ENCODE data around the gene ENO1.
A peak's percentile ranks its signal among the peaks of the same experiment; 100 is the strongest.
"Not testable (repeated sequence)": the region's sequence is repeated elsewhere in the genome, so short reads cannot be mapped to it uniquely, and the experiment has no call there.

Gene ENO1

GRCh38 chr1:8908388-8909151 is 30.1 kb upstream of the ENO1 start:
- Mint-ChIP-seq H3K27me3 (no peaks in the 10 kb centered on the region), H3K9me3 (no peaks in the 10 kb centered on the region), H3K4me3 (no peak overlapping the region), H3K4me1 (peaks cover 6% of the 10 kb centered on the region), H3K36me3 (ENCODE audit: insufficient read depth) (peaks cover 2% of the 10 kb centered on the region), H3K27ac (ENCODE audit: low read depth) (no peak overlapping the region)
- DNase-seq (ENCODE audit: low spot score in 2 of 2): no peak
- no peak for ATAC-seq (replicated peaks; ENCODE audit: extremely low read depth, poor library complexity, severe bottlenecking)

GRCh38 chr1:8905582-8906191 is 27.2 kb upstream of the ENO1 start:
- Mint-ChIP-seq H3K36me3 (ENCODE audit: insufficient read depth) (no peaks in the 10 kb centered on the region), H3K9me3 (no peaks in the 10 kb centered on the region), H3K4me3 (no peak overlapping the region), H3K27ac (ENCODE audit: low read depth) (peak overlapping the region; percentile 75), H3K27me3 (no peaks in the 10 kb centered on the region), H3K4me1 (peaks cover 6% of the 10 kb centered on the region)
- ATAC-seq (replicated peaks; ENCODE audit: extremely low read depth, poor library complexity, severe bottlenecking) (no peak), DNase-seq (ENCODE audit: low spot score in 2 of 2) (no peak)

GRCh38 chr1:8903908-8904650 is 25.6 kb upstream of the ENO1 start:
- no peaks in the 10 kb centered on the region for H3K9me3 Mint-ChIP-seq
- H3K27me3 Mint-ChIP-seq: no peaks in the 10 kb centered on the region
- no peaks in the 10 kb centered on the region for H3K36me3 Mint-ChIP-seq (ENCODE audit: insufficient read depth)
- no peak overlapping the region for H3K27ac Mint-ChIP-seq (ENCODE audit: low read depth)
- peaks cover 5% of the 10 kb centered on the region for H3K4me1 Mint-ChIP-seq
- H3K4me3 Mint-ChIP-seq: no peak overlapping the region
- DNase-seq (ENCODE audit: low spot score in 2 of 2) (no peak), ATAC-seq (replicated peaks; ENCODE audit: extremely low read depth, poor library complexity, severe bottlenecking) (no peak)

- no peak overlapping the region for H3K27ac Mint-ChIP-seq (ENCODE audit: low read depth)
- no peaks in the 10 kb centered on the region for H3K27me3 Mint-ChIP-seq
- H3K4me1 Mint-ChIP-seq: peaks cover 5% of the 10 kb centered on the region
- H3K36me3 Mint-ChIP-seq (ENCODE audit: insufficient read depth): no peaks in the 10 kb centered on the region
- no peak overlapping the region for H3K4me3 Mint-ChIP-seq
- H3K9me3 Mint-ChIP-seq: no peaks in the 10 kb centered on the region
- ATAC-seq (replicated peaks; ENCODE audit: extremely low read depth, poor library complexity, severe bottlenecking) (no peak), DNase-seq (ENCODE audit: low spot score in 2 of 2) (no peak)
Measured at GRCh38 chr1:8903410-8903809, 24.9 kb upstream of the ENO1 start.

GRCh38 chr1:8902765-8903164 is 24.3 kb upstream of the ENO1 start:
- H3K4me1 Mint-ChIP-seq: peaks cover 5% of the 10 kb centered on the region
- no peaks in the 10 kb centered on the region for H3K9me3 Mint-ChIP-seq
- peaks cover 1% of the 10 kb centered on the region for H3K36me3 Mint-ChIP-seq (ENCODE audit: insufficient read depth)
- DNase-seq (ENCODE audit: low spot score in 2 of 2) (no peak), ATAC-seq (replicated peaks; ENCODE audit: extremely low read depth, poor library complexity, severe bottlenecking) (no peak)
- H3K27ac Mint-ChIP-seq (ENCODE audit: low read depth): no peak overlapping the region
- H3K4me3 Mint-ChIP-seq: no peak overlapping the region
- H3K27me3 Mint-ChIP-seq: no peaks in the 10 kb centered on the region

- not testable (repeated sequence) for DNase-seq (ENCODE audit: low spot score in 2 of 2); H3K27me3 Mint-ChIP-seq; H3K36me3 Mint-ChIP-seq (ENCODE audit: insufficient read depth); ATAC-seq (replicated peaks; ENCODE audit: extremely low read depth, poor library complexity, severe bottlenecking); H3K27ac Mint-ChIP-seq (ENCODE audit: low read depth); H3K9me3 Mint-ChIP-seq; H3K4me1 Mint-ChIP-seq; H3K4me3 Mint-ChIP-seq
Measured at GRCh38 chr1:8900684-8901083, 22.2 kb upstream of the ENO1 start.

GRCh38 chr1:8899046-8899445 is 20.6 kb upstream of the ENO1 start:
- H3K4me1 Mint-ChIP-seq: peaks cover 5% of the 10 kb centered on the region
- no peak overlapping the region for H3K4me3 Mint-ChIP-seq
- no peaks in the 10 kb centered on the region for H3K27me3 Mint-ChIP-seq
- H3K9me3 Mint-ChIP-seq: no peaks in the 10 kb centered on the region
- peaks cover 1% of the 10 kb centered on the region for H3K36me3 Mint-ChIP-seq (ENCODE audit: insufficient read depth)
- DNase-seq (ENCODE audit: low spot score in 2 of 2): no peak
- no peak for ATAC-seq (replicated peaks; ENCODE audit: extremely low read depth, poor library complexity, severe bottlenecking)
- peak overlapping the region; percentile 87 for H3K27ac Mint-ChIP-seq (ENCODE audit: low read depth)

GRCh38 chr1:8898418-8898817 is 19.9 kb upstream of the ENO1 start:
- not testable (repeated sequence) for DNase-seq (ENCODE audit: low spot score in 2 of 2); H3K27ac Mint-ChIP-seq (ENCODE audit: low read depth); ATAC-seq (replicated peaks; ENCODE audit: extremely low read depth, poor library complexity, severe bottlenecking); H3K9me3 Mint-ChIP-seq; H3K27me3 Mint-ChIP-seq; H3K36me3 Mint-ChIP-seq (ENCODE audit: insufficient read depth); H3K4me1 Mint-ChIP-seq; H3K4me3 Mint-ChIP-seq

GRCh38 chr1:8897505-8897904 is 19.0 kb upstream of the ENO1 start:
- not testable (repeated sequence) for H3K27me3 Mint-ChIP-seq; H3K4me1 Mint-ChIP-seq; H3K9me3 Mint-ChIP-seq; DNase-seq (ENCODE audit: low spot score in 2 of 2); H3K27ac Mint-ChIP-seq (ENCODE audit: low read depth); H3K4me3 Mint-ChIP-seq; ATAC-seq (replicated peaks; ENCODE audit: extremely low read depth, poor library complexity, severe bottlenecking); H3K36me3 Mint-ChIP-seq (ENCODE audit: insufficient read depth)

GRCh38 chr1:8896775-8897174 is 18.3 kb upstream of the ENO1 start:
- not testable (repeated sequence) for H3K4me1 Mint-ChIP-seq; H3K27me3 Mint-ChIP-seq; H3K9me3 Mint-ChIP-seq; DNase-seq (ENCODE audit: low spot score in 2 of 2); H3K4me3 Mint-ChIP-seq; H3K36me3 Mint-ChIP-seq (ENCODE audit: insufficient read depth); H3K27ac Mint-ChIP-seq (ENCODE audit: low read depth); ATAC-seq (replicated peaks; ENCODE audit: extremely low read depth, poor library complexity, severe bottlenecking)

- Mint-ChIP-seq H3K4me3 (no peak overlapping the region), H3K27ac (ENCODE audit: low read depth) (no peak overlapping the region), H3K4me1 (no peaks in the 10 kb centered on the region), H3K27me3 (no peaks in the 10 kb centered on the region), H3K9me3 (no peaks in the 10 kb centered on the region), H3K36me3 (ENCODE audit: insufficient read depth) (no peaks in the 10 kb centered on the region)
- ATAC-seq (replicated peaks; ENCODE audit: extremely low read depth, poor library complexity, severe bottlenecking): no peak
- no peak for DNase-seq (ENCODE audit: low spot score in 2 of 2)
Measured at GRCh38 chr1:8892026-8892425, 13.5 kb upstream of the ENO1 start.

- H3K27ac Mint-ChIP-seq (ENCODE audit: low read depth): no peak overlapping the region
- no peak for ATAC-seq (replicated peaks; ENCODE audit: extremely low read depth, poor library complexity, severe bottlenecking)
- no peaks in the 10 kb centered on the region for H3K9me3 Mint-ChIP-seq
- H3K4me3 Mint-ChIP-seq: no peak overlapping the region
- H3K27me3 Mint-ChIP-seq: no peaks in the 10 kb centered on the region
- DNase-seq (ENCODE audit: low spot score in 2 of 2): no peak
- no peaks in the 10 kb centered on the region for H3K36me3 Mint-ChIP-seq (ENCODE audit: insufficient read depth)
- no peaks in the 10 kb centered on the region for H3K4me1 Mint-ChIP-seq
Measured at GRCh38 chr1:8891401-8891800, 12.9 kb upstream of the ENO1 start.

All from central memory CD8-positive, alpha-beta T cell (primary cell).